Endothelial cell of umbilical vein (primary cell): Measurements from ENCODE around the gene BID. TPM values are rescaled to one million over a fixed set of nuclear protein-coding genes. Genes with fewer than 3 reads are reported as not detected.

Experiments used
- BruUV-seq: library from RNA; stranded (reverse); fragments of 400-500 nt; replicated peaks from 2 replicates; lab custom pipeline; 2021; lab: Mats Ljungman, UMichigan
- CTCF ChIA-PET: fragments of 300-600, 350-600 bp; sonication (Branson Sonifier 250); formaldehyde crosslinking; loops from one replicate; lab custom pipeline; 2021; ENCODE audit warnings: antibody characterized with exemption, inconsistent platforms; lab: Charles Lee
- POLR2A ChIA-PET: fragments of 300-600, 350-600 bp; sonication (Branson Sonifier 250); formaldehyde crosslinking; loops from one replicate; lab custom pipeline; 2021; ENCODE audit warnings: antibody characterized with exemption, inconsistent platforms; lab: Charles Lee
- DNase-seq: peaks from one replicate; pipeline ENCODE4 v3.0.0-alpha.2; 2011; ENCODE audit warnings: low read depth, low spot score
- FAIRE-seq: peaks from 2 replicates; lab custom pipeline; 2011; peaks lifted over from hg19 to GRCh38; lab: Jason Lieb, UNC
- H2AFZ ChIP-seq: 2 replicates; pipeline ENCODE4 v1.6.0; 2012; ENCODE audit warnings: low read depth, low read length, control low read depth, inconsistent platforms
- H3K27ac ChIP-seq: 2 replicates; pipeline ENCODE4 v1.5.1; 2011; ENCODE audit warnings: low read depth, mild to moderate bottlenecking, control low read depth, low read length, moderate library complexity; ENCODE audit not compliant: insufficient read depth
- H3K27me3 ChIP-seq, 2 experiments: 2 replicates each; pipeline versions ENCODE4 v1.6.0 to v1.6.1; 2011; ENCODE audit warnings: low read length in 2 of 2, mixed read lengths in 1 of 2; ENCODE audit not compliant: control insufficient read depth in 2 of 2, insufficient read depth in 2 of 2
- H3K36me3 ChIP-seq, 2 experiments: 2 replicates in 1 of 2; 3 replicates in 1 of 2; pipeline ENCODE4 v1.5.1; 2011; ENCODE audit warnings: low read length in 2 of 2, mild to moderate bottlenecking in 1 of 2, moderate library complexity in 1 of 2; ENCODE audit not compliant: control insufficient read depth in 2 of 2, insufficient read depth in 2 of 2; ENCODE audit errors: extremely low read depth in 1 of 2
- H3K4me1 ChIP-seq: 3 replicates; pipeline ENCODE4 v1.5.1; 2011; ENCODE audit warnings: mild to moderate bottlenecking, low read length; ENCODE audit not compliant: control insufficient read depth, insufficient read depth; ENCODE audit errors: extremely low read depth
- H3K4me2 ChIP-seq: 2 replicates; pipeline ENCODE4 v1.6.1; 2011; ENCODE audit warnings: low read length, control low read depth, mixed read lengths; ENCODE audit not compliant: insufficient read depth
- H3K4me3 ChIP-seq, 3 experiments: fragments of 200-600 bp in 1 of 3; sonication (generic), shearing (Covaris generic) in 1 of 3; replicated peaks in 1 of 3; 2 replicates each; pipeline ENCODE4 v1.5.1; 2011 to 2016; ENCODE audit warnings: control low read depth in 3 of 3, low read length in 3 of 3, mild to moderate bottlenecking in 2 of 3, inconsistent platforms in 1 of 3, low read depth in 1 of 3, moderate library complexity in 1 of 3; ENCODE audit not compliant: insufficient read depth in 1 of 3
- H3K79me2 ChIP-seq: 2 replicates; pipeline ENCODE4 v1.6.0; 2012; ENCODE audit warnings: low read length, inconsistent platforms; ENCODE audit not compliant: control insufficient read depth, insufficient read depth
- H3K9ac ChIP-seq: replicated peaks from 2 replicates; pipeline ENCODE3; 2011; ENCODE audit warnings: low read length, control low read depth; ENCODE audit not compliant: insufficient read depth; ENCODE audit errors: extremely low read depth
- H3K9me1 ChIP-seq: replicated peaks from 3 replicates; pipeline ENCODE4 v1.6.0; 2011; ENCODE audit warnings: mild to moderate bottlenecking, low read length; ENCODE audit not compliant: control insufficient read depth, insufficient read depth; ENCODE audit errors: extremely low read depth
- H3K9me3 ChIP-seq: replicated peaks from 2 replicates; pipeline ENCODE4 v1.5.1; 2012; ENCODE audit warnings: low read length, inconsistent platforms; ENCODE audit not compliant: control insufficient read depth, insufficient read depth
- H4K20me1 ChIP-seq: replicated peaks from 2 replicates; pipeline ENCODE3; 2011; ENCODE audit warnings: mild to moderate bottlenecking, low read length; ENCODE audit not compliant: control insufficient read depth, insufficient read depth; ENCODE audit errors: extremely low read depth
- EZH2 ChIP-seq: IDR thresholded peaks from 2 replicates; pipeline ENCODE4 v1.6.1; 2012; ENCODE audit warnings: borderline replicate concordance, low read depth, mild to moderate bottlenecking, moderate library complexity, low read length, inconsistent platforms; ENCODE audit not compliant: severe bottlenecking
- FOS ChIP-seq: IDR thresholded peaks from 2 replicates; pipeline ENCODE4 v1.6.1; 2011; ENCODE audit warnings: mild to moderate bottlenecking, low read length, moderate library complexity, borderline replicate concordance; ENCODE audit not compliant: insufficient read depth
- GATA2 ChIP-seq: IDR thresholded peaks from 2 replicates; pipeline ENCODE4 v1.7.0; 2011; ENCODE audit warnings: low read depth, mild to moderate bottlenecking, moderate library complexity, mixed read lengths, low read length; ENCODE audit not compliant: insufficient read length, insufficient read depth
- JUN ChIP-seq: IDR thresholded peaks from 2 replicates; pipeline ENCODE4 v1.6.1; 2011; ENCODE audit warnings: borderline replicate concordance, low read depth; ENCODE audit not compliant: insufficient read length, insufficient read depth
- MYC ChIP-seq: IDR thresholded peaks from one replicate; pipeline ENCODE4 v1.6.1; 2011; ENCODE audit warnings: mild to moderate bottlenecking, low read depth, low read length
- POLR2A ChIP-seq: IDR thresholded peaks from 2 replicates; pipeline ENCODE4 v1.6.1; 2012; ENCODE audit warnings: low read depth, mild to moderate bottlenecking, control low read depth, low read length
- POLR2AphosphoS5 ChIP-seq: IDR thresholded peaks from 2 replicates; pipeline ENCODE4 v1.6.1; 2012; ENCODE audit warnings: low read depth, mild to moderate bottlenecking, control low read depth, low read length, moderate library complexity; ENCODE audit not compliant: insufficient read depth
- dilution Hi-C: fragments of 300-500 bp; cut with MboI; formaldehyde crosslinking; loops from one replicate; pipeline ENCODE4 v1.15.0; 2019; ENCODE audit warnings: low sequenced_read_pairs; ENCODE audit not compliant: extremely low pct_ligation_motif_present
- intact Hi-C: fragments of 100-400 bp; cut with micrococcal nuclease; formaldehyde crosslinking; loops from one replicate; pipeline ENCODE4 v1.10.0; 2022
- polyA plus RNA-seq, 4 experiments: library from polyadenylated mRNA; depleted of rRNA in 3 of 4; stranded (reverse) in 3 of 4; unstranded in 1 of 4; fragments of >200 nt; gene quantifications; 2 replicates each; pipeline versions ENCODE4 v1.2.1 to v1.2.3, GENCODE V29; 2011 to 2012; ENCODE audit warnings: missing spikeins in 1 of 4
- total RNA-seq: library from RNA; stranded (reverse); gene quantifications from 2 replicates; pipeline ENCODE4 v1.2.3, GENCODE V29; 2021
- TF ChIP-seq, protein P1 (sequence below), 2 donors: IDR thresholded peaks; 1 replicate in 1 of 2; 2 replicates in 1 of 2; pipeline ENCODE4 v1.5.1; 2011; ENCODE audit warnings: low read length in 2 of 2, mild to moderate bottlenecking in 2 of 2, moderate library complexity in 2 of 2, control low read depth in 1 of 2, inconsistent platforms in 1 of 2, low read depth in 1 of 2; ENCODE audit not compliant: insufficient read depth in 1 of 2; ENCODE audit errors: extremely low read depth in 1 of 2
- TF ChIP-seq, protein P2 (sequence below): IDR thresholded peaks from 2 replicates; pipeline ENCODE4 v1.6.1; 2011; ENCODE audit not compliant: insufficient read depth, insufficient read length

The BID gene
- total and polyA plus RNA-seq, 2 donors (not counting 3 experiments of a cell fraction or from before 2014, with no cell fraction given), result 39.0 to 119 TPM

DNA sequence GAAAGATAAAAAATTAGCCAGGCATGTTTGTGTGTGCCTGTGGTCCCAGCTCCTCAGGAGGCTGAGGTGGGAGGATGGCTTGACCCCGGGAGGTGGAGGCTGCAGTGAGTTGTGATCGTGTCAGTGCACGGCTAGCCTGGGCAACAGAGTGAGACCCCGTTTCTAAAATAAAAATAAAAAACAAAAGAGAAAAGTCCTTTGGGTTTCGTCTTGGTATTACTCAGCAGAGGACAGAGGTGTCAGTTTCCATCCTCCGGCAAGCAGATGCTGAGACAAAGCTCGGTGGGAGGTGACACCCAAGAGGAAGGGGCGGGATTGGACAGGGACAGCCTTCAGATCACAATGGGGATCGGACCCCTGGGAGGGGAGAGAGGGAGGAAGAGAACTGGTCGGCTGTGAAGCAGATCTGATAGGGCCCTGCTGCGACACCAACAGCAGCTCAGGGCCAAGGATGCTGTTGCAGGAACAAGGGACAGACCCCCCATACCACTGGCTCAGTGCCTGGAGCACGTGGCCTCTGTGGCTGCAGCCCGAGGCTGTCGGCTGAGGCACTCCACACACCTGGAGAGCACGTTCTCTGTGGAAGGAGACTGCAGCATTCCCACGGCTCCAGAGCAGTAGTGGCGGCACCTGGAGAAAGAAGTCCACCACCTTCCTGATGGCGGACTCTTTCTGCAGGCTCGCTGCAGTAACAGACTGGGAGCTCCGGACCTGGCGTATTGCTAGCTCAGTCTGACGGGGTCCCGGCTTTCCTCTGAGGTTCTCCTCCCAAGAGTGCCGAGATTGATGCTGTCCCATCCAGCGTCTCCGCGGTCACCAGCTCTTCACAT, 5.2 kb upstream of the BID start:
- Histone ChIP-seq H2AFZ (no peak overlapping the region), H3K9me3 (no peaks in the 10 kb centered on the region), H3K9ac (no peak overlapping the region), H3K4me1 (peaks cover 5% of the 10 kb centered on the region), H3K4me3 (no peak overlapping the region), H3K9me1 (no peaks in the 10 kb centered on the region), H3K27me3 (no peaks in the 10 kb centered on the region), H3K79me2 (no peaks in the 10 kb centered on the region), H3K4me2 (no peak overlapping the region), H4K20me1 (no peaks in the 10 kb centered on the region), H3K36me3 (no peaks in the 10 kb centered on the region), H3K27ac (no peak overlapping the region)
- BruUV-seq, result no TSS peak
- dilution Hi-C loops (no loop called here), intact Hi-C loops (loop anchor here (10.0 kb wide), 1 partner anchor 145 kb away; the partner anchor contains the start of gene BCL2L13)
- CTCF ChIA-PET, result interaction anchor here (1.2 to 3.0 kb wide), 4 partner anchors 7 to 297 kb away, joined by 3 to 13 read pairs (median 8); no protein-coding TSS in a partner anchor
- FAIRE-seq, result no peak
- no peak for DNase-seq
- POLR2A ChIA-PET, result no interaction called here
- TF ChIP-seq, protein P1, sequence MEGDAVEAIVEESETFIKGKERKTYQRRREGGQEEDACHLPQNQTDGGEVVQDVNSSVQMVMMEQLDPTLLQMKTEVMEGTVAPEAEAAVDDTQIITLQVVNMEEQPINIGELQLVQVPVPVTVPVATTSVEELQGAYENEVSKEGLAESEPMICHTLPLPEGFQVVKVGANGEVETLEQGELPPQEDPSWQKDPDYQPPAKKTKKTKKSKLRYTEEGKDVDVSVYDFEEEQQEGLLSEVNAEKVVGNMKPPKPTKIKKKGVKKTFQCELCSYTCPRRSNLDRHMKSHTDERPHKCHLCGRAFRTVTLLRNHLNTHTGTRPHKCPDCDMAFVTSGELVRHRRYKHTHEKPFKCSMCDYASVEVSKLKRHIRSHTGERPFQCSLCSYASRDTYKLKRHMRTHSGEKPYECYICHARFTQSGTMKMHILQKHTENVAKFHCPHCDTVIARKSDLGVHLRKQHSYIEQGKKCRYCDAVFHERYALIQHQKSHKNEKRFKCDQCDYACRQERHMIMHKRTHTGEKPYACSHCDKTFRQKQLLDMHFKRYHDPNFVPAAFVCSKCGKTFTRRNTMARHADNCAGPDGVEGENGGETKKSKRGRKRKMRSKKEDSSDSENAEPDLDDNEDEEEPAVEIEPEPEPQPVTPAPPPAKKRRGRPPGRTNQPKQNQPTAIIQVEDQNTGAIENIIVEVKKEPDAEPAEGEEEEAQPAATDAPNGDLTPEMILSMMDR (IDR thresholded peaks at IDR 0.05; ENCODE audit: extremely low read depth in 1 of 2, insufficient read depth in 1 of 2, low read depth in 1 of 2, low read length in 2 of 2), result no peak
- TF ChIP-seq, protein P2, sequence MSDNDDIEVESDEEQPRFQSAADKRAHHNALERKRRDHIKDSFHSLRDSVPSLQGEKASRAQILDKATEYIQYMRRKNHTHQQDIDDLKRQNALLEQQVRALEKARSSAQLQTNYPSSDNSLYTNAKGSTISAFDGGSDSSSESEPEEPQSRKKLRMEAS, result no peak
- TF ChIP-seq JUN, result no peak
- TF ChIP-seq EZH2, result no peak
- TF ChIP-seq POLR2AphosphoS5, result no peak
- no peak for TF ChIP-seq MYC
- TF ChIP-seq FOS, result no peak
- TF ChIP-seq GATA2, result no peak
- TF ChIP-seq POLR2A, result no peak
